SKM-1 treated with dmso at 0.1 percent for 144 hours (cell line): ENCODE data around the gene CFAP97D2.
"Not testable (repeated sequence)": the region's sequence is repeated elsewhere in the genome, so short reads cannot be mapped to it uniquely, and the experiment has no call there.

Source experiments
- DNase-seq: peaks from one replicate; lab custom pipeline; 2025; ENCODE audit not compliant: unreplicated experiment; lab: John Stamatoyannopoulos, UW

Gene CFAP97D2

DNA sequence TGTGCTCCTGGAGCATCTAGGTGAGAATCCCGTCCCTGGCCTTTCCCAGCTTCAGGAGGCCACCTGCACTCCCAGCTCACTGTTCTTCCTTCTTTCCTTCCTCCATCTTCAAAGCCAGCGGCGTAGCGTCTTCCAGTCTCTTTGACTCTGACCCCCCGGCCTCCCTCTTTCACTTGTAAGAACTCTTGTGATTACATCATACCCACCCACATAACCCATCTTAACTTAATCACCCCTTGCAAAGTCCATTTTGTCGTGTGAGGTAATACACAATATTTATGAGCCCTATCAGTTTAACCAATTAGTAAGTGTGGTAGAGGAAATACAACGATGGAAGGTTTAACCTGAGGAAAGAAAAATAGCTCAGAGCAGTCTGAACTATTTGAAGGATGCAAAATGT lies 51.1 kb downstream of the CFAP97D2 start:
- DNase-seq = peak; percentile 45

DNA sequence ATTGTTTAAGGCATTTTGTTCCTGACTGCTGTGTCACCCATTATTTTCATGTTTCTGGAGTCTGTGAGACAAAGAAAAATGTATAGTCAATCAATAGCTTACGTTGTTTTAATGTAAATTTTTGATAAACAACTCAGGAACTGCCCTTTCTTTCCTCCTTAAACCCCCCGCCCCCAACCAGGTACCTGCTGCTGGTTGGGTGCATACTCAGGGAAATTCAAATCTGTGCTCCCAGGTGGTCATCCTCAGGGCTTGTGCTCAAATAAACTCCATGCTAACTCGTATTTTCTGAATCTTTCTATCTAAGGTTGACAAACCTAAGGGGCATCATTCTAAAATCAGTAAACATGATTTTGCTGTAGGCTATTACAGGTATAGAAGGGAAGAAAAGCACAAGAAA lies 51.5 kb downstream of the CFAP97D2 start:
- no peak for DNase-seq

DNA sequence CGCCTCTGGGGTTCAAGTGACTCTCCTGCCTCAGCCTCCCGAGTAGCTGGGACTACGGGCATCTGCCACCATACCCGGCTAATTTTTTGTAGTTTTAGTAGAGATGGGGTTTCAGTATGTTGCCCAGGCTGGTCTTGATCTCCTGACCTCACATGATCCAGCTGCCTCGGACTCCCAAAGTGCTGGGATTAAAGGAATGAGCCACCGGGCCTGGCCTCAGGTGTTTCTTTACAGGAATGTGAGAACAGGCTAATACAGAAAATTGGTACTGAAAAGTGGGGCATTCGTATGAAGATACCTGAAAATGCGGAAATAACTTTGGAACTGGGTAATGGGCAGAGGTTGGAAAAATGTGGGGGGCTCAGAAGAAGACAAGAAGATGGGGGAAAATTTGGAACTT lies 52.8 kb downstream of the CFAP97D2 start:
- no peak for DNase-seq

DNA sequence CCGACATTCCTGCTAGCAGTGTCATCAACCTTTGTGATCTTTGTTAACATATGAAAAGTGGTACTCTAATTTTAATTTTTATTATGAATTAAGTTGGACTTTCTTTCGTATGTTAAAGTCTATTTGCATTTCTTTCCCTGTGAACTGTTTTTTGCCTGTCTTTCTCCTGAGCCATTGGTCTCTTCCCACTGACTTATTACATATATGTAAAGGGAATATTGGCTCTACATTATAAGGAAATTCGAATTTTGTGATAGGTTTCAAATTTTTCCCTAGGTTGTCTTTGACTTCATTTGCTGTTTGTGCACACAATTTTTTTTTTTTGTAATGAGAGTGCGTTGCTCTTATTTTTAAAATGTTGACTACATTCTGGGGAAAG lies 55.2 kb downstream of the CFAP97D2 start:
- DNase-seq = no peak

DNA sequence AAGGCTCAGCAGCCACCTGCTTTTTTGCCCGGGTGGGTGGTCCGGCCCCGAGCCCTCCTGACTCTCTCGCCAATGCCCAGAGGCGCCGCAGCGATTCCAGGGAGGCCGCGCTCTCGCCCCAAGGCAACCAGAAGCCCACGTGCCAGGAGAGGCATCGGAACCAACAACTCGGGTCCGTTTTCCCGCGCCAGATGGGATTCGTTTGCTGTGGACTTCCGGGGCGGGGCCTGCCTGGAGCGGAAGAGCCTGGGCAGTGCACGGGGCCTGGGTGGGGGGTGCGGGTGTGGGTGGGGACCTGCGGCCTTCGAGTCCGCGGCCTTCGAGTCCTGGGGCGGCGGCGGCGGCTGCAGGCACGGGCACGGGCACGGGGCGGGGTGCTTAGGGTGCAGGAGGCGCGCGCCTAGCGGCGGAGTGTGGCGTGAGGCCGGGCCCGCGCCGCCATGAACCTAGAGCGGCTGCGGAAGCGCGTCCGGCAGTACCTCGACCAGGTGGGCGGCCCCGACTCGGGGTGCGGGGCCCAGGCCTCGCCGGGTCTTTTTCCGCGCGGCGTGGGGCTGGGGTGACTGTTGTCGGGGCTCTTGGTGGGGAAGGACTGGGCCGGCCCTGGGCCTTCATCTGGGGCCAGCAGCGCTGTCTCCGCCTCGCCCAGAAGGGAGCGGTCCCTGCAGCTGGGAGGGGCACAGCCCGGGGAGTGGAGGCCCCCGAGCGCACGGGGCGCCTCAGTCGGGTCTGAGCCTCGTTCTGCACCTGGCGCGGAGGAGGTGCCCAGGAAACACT lies 55.8 kb downstream of the CFAP97D2 start, which contains the start of gene CDC16:
Gene CDC16 (plus strand): TSS at position 253 of the 777 bp plus-strand sequence. CDS start 188 bp downstream, at position 441.
- peak; percentile 83 for DNase-seq

DNA sequence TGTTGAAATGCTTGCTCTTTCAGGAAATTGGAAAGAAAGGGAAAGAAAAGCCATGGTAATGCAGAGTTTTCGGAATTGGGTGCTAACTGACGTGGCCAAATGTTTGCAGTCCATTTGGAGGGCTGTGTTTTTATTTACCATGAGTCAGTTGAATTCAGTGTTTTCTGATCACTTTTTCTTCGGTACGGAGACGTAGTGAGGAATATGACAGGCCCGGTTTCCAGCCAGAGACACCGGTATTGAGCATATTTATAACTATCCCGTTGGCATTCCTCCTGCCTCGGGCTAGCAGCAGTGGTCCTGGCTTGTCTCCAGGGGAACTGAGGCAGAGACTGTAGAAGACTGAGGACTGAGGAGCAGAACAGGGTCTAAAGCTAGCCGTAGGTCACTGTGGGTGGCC lies 56.6 kb downstream of the CFAP97D2 start:
- DNase-seq = no peak

DNA sequence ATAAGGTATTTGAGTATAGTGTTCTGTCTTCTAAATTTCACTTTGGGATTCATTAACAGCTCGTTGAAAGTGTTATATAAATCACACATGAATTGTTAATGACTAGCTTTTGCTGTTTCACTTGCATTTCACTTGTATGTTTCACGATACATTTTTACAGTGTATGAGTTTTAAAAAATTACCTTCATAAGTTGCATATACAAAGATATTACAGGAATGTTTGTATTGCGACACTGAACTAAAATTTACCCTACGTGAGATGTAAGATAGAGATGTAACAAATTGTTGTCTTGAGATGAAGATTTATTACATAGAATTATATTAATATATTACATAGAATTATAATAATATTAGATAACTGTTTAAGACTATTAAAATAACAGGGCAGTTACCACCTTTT lies 57.2 kb downstream of the CFAP97D2 start:
- no peak for DNase-seq

DNA sequence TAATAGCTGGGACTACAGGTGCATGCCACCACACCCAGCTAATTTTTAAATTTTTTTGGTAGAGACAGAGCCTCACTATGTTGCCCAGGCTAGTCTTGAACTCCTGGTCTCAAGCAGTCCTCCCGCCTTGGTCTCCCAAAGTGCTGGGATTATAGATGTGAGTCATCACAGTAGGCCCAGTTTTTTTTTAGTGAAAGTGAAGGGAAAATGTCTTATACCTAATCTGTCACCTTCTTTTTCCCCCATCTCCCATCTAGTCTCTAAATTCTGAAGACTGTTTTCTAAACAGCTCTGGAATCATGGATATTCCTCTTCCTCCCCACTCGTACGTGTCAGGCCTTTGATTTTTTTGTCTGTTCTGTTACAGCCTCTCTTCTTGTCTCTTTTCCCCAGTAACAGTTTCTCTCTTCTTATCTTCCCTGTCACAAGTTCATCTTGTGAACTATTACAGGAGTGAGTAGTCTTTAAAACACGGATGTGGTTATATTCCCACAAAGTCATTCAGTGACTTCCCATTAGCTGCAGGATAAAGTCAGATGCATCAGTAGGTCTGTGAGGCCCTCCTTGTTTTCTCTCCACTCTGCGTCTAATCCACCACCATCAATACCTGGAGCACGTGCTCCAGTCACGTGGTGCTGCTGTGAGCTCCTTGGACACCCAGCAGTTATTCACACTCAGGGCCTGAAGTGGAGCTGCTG lies 58.5 kb downstream of the CFAP97D2 start:
- DNase-seq = no peak

DNA sequence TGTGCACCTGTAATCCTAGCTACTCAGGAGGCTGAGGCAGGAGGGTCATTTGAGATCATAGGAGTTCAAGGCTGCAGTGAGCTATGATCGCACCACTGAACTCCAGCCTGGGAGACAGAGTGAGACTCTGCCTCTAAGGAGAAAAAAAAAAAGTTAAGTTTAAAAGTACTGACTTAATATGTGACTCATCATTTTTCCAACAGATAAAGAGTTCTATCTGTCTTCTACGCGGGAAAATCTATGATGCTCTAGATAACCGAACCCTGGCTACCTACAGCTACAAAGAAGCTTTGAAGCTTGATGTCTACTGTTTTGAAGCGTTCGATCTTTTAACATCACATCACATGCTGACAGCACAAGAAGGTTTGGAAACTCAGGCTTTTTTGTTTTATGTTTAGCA lies 62.9 kb downstream of the CFAP97D2 start:
- DNase-seq = no peak

DNA sequence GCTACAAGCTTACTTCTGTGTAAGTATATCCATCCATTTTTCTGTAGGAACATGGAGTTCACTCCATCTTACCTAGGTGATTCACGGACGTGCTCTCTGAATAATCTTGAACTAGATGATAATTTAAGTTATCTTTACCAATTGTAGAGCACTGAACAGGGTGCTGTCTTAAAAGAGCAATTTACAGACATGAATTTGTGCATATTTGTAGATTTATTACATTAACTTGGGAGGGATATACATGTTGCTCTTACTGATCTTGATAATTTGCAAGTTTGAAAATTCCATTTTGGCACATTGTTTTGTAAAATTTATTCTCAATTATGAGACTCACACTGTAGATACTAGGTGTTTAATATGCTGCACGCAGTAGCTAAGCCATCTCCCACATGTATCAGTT lies 64.9 kb downstream of the CFAP97D2 start:
- DNase-seq = no peak

DNA sequence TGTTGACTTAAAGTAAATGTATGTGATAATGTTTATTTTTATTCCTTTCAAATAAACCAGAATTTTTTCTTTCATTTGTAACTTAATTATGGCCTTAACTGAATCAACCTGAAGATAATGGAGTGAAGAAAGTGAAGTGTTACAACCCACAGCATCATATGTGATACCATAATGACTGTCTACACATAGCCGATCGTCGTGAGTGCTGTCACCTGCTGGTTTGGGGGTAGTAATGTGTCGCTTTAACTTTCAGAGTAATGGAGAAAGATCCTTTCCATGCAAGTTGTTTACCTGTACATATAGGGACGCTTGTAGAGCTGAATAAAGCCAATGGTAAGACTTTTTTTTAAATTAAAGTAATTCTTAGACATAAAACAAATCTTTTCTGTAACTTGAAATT lies 65.6 kb downstream of the CFAP97D2 start:
- DNase-seq = no peak

DNA sequence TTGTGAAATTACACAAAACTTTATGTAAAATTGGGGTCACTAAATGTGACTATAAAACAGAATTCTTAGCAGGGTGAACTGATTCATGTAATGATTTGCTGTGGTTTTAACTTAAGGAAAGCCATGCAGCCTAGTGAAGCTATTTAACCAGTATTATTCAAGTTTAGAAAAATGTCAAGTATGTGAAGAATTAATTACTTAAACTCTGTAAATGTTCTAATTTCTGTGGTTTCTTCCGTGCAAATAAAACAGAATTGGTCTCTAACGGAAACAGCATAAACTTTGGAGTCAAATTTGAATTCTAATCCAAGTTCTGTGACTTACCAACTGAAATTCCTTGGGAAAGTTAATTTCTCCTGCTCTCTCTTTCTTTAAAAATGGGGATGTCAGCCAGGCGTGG lies 69.0 kb downstream of the CFAP97D2 start:
- no peak for DNase-seq

DNA sequence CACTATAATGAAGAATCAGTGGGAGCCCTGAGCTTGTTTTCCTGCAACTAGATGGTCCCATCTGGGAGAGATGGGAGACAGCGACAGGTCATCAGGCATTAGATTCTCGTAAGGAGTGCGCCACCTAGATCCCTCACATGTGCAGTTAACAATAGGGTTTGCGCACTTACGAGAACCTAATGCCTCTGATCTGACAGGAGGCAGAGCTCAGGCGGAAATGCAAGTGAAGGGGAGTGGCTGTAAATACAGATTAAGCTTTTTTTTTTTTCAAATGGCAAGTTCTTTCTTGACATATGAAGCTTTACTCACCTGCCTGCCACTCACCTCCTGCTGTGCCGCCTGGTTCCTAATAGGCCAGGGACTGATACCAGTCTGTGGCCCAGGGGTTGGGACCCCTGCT lies 70.0 kb downstream of the CFAP97D2 start:
- no peak for DNase-seq

DNA sequence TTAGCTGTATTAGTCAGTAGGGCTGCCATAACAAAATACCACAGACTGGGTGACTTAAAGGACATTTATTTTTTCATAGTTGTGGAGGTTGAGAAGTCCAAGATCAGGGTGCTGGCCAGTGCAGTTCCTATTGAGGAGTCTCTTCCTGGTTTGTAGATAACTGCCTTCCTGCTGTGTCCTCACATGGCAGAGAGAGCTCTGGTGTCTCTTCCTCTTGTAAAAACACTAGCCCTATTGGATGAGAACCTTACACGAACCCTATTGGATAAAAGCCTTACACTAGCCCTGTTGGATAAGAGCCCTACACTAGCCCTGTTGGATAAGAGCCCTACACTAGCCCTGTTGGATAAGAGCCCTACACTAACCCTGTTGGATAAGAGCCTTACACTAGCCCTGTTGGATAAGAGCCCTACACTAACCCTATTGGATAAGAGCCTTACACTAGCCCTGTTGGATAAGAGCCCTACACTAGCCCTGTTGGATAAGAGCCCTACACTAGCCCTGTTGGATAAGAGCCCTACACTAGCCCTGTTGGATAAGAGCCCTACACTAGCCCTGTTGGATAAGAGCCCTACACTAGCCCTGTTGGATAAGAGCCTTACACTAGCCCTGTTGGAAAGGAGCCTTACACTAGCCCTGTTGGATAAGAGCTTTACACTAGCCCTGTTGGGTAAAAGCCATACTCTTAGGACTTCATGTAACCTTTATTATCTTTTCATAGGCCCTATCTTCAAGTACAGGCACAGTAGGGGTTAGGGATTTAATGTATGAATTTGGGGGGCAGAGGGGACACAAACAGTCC lies 72.8 kb downstream of the CFAP97D2 start:
- DNase-seq = not testable (repeated sequence)

DNA sequence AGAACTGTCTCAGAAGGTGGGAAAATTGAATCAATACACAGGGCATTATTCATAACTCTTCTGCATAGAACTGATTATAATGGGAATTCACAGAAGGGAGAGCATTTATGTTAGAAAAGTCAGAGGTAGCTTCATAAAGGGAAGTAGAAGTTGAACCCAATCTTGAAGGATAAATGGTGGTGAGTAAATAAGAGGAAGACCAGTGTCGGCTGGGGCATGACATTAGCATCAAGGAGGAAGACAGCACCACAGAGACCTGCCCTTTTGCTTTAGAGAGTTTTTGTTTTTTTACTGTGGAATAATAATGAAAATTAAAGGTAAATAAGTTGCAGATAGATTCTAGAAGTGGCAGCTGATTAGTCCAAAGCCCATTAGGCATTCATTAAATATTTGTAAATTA lies 77.5 kb downstream of the CFAP97D2 start:
- peak; percentile 37 for DNase-seq

DNA sequence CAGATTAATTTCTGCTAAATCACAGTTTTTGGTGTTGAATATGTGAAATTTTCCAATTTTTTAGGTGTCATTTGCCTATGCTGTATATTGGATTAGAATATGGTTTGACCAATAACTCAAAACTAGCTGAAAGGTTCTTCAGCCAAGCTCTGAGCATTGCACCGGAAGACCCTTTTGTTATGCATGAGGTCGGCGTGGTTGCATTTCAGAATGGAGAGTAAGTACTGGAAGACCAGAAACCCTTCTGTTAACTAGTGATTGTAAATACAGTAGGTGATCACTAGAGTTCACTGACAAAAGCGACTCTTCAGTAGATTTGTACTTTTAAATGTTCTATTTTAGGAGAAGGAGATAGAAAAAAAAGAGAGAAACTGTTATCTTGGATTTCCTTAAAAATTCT lies 78.0 kb downstream of the CFAP97D2 start:
- DNase-seq = no peak

DNA sequence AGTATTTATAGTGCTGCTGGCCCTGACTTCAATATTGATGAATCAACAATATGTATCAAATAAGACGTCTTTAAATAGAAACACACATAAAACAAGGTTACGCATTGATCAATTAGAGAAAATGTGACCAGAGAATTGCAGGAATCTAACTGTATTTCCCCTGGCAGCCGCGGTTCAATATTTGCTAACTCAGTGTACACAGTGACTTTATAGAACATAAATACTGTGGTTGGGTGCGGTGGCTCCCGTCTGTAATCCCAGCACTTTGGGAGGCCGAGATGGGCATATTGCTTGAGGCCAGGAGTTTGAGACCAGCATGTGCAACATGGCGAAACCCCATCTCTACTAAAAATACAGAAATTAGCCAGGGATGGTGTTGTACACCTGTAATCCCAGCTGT lies 79.5 kb downstream of the CFAP97D2 start:
- no peak for DNase-seq

DNA sequence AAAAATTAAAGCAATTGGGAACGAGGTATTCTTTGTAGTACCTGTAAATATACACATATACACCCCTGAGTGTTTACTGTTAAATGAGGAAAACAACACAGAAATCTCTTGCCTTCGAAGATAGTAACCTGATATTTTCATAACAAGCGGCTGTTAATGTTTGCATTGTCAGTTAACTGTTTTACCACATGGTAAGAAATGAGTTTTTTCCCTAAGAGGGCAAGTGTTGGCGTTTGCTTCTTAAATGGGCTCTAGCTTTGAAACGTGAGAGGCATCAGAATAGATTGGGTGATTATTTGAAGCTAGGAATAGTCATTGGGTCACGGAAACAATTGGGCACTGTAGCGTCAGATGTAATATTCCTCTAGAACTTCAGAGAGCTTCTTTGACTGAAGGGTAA lies 80.3 kb downstream of the CFAP97D2 start:
- DNase-seq = no peak

DNA sequence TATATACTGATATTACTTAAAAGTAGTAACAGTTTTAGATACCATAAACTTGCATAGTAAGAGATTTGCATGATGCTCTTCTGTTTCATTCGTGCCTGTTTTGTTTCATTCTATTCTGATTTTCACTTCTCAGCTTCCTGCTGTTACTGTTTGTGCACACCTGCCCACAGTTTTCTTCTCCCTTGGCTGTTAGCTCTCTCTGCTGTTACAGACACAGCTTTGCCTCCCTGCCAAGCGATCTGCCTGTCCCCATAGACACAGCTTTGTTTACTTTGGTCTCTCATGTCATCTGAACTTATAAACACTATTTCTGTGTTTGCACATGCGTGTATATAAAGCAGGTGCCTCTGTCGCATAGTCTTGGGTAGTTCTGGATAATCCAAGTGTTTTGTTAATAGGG lies 80.9 kb downstream of the CFAP97D2 start:
- no peak for DNase-seq

DNA sequence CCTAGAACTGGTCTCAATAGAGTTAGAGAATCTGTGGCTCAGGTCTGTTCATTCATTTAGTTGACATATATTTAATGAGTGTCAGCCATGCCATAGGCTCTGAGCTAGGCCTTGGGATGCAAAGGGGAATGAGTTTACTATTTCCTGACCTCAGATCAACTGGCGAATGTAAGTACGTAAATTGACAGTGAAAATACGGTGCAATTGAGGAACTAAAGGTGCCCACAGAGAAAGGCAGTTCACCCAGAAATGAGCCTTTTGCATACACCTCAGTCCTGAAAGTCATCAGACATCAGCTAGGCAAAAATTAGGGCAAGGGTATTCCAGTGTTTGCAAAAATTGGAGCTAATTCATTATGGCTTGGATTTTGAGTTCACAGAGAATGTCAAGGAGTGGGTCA lies 81.8 kb downstream of the CFAP97D2 start:
- DNase-seq = no peak

DNA sequence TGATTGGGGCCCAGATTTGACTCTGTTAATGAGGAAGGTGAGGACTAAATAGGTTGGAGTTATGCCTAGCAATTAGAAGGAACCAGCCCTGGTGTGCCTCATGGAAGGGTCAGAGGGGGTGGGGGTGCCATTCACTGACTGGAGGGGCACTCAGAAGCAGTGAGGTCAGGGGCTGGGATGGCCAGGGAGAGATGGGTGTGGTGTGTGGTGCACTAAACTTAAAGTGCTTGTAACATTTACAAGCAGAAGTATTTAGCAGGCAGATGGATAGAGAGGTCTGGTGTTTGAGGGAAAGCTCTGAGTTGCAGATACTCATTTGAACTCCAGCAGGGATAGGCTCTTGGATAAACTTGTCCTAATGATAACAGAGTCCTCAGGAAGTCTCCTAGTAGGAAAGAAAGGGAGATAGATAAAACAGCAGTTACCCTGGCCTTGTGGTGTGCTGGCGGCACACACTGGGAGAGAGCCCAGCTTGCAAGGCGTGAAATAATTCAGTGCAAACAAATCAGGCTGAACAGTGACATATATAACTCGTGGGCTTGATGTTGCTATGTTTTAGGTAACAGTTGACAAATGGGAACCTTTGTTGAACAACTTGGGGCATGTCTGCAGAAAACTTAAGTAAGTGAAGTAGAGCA lies 82.4 kb downstream of the CFAP97D2 start:
- no peak for DNase-seq
